Measurements from ENCODE around the gene ULK4. TPM values are rescaled to one million over a fixed set of nuclear protein-coding genes. Genes with fewer than 3 reads are reported as not detected.

Gene ULK4
- total and polyA plus RNA-seq, 2 of the 4 experiments (the other 2 are of a cell fraction) = 2.7 to 5.0 TPM

GRCh38 chr3:41207355-41207754 lies 754.5 kb downstream of the ULK4 start:
- peaks cover 2% of the 10 kb centered on the region; the same call in 1 of the 2 replicates for H3K9me1 ChIP-seq (ENCODE audit: insufficient read depth, low read length)
- no peak overlapping the region for H2AK9ac ChIP-seq (replicated peaks; ENCODE audit: low read depth, low read length, poor library complexity)
- POLR2A ChIA-PET (ENCODE audit: unreplicated experiment) = interaction anchor here (1.3 kb wide), 1 partner anchor 8 kb away, joined by 7 read pairs; the partner anchor contains the start of gene CTNNB1
- no peak overlapping the region for H2AK5ac ChIP-seq (ENCODE audit: low read depth, low read length)
- H3K9ac ChIP-seq (ENCODE audit: low read depth, low read length) = no peak overlapping the region
- peaks cover 0 to 48% of the 10 kb centered on the region in 2 experiments; a peak in 2 of 4 replicates for H3K79me1 ChIP-seq (ENCODE audit: low read depth in 1 of 2, low read length in 2 of 2)
- ATAC-seq (ENCODE audit: low read depth) (no peak), DNase-seq (no peak)
- dilution Hi-C loops (cut with HindIII; ENCODE audit: low sequenced_read_pairs, unreplicated experiment) (no loop called here), intact Hi-C loops (cut with micrococcal nuclease) (no loop called here), in situ Hi-C loops (cut with MboI; ENCODE audit: low sequenced_read_pairs) (loop anchor here (25.0 kb wide), 1 partner anchor 480 kb away; no protein-coding TSS in a partner anchor)
- WGBS, 2 experiments (ENCODE audit: extremely low coverage in 2 of 2, insufficient read length in 1 of 2) = 83% methylated on average over 1 of the region's 1 CpG; no CpG with 5 or more reads in 1 of the 2 experiments
- H3K18ac ChIP-seq (ENCODE audit: low read depth, low read length) = no peak overlapping the region
- H4K5ac ChIP-seq (ENCODE audit: low read depth, low read length) = no peak overlapping the region
- CTCF ChIA-PET = interaction anchor here (1.1 kb wide), 1 partner anchor 17 kb away, joined by 4 read pairs; no protein-coding TSS in a partner anchor
- no peak overlapping the region for H4K8ac ChIP-seq (ENCODE audit: low read depth in 2 of 2, low read length in 2 of 2)
- no TSS peak for BruUV-seq (replicated peaks)
- peaks cover 96% of the 10 kb centered on the region for H4K20me1 ChIP-seq (ENCODE audit: insufficient read depth, low read length)
- no peak overlapping the region for H3K4me3 ChIP-seq (ENCODE audit: insufficient read depth, low read depth, low read length)
- H2BK20ac ChIP-seq (ENCODE audit: low read depth, low read length) = no peak overlapping the region
- H3K4me2 ChIP-seq (ENCODE audit: low read depth, low read length) = no peak overlapping the region
- TF ChIP-seq, protein P1, sequence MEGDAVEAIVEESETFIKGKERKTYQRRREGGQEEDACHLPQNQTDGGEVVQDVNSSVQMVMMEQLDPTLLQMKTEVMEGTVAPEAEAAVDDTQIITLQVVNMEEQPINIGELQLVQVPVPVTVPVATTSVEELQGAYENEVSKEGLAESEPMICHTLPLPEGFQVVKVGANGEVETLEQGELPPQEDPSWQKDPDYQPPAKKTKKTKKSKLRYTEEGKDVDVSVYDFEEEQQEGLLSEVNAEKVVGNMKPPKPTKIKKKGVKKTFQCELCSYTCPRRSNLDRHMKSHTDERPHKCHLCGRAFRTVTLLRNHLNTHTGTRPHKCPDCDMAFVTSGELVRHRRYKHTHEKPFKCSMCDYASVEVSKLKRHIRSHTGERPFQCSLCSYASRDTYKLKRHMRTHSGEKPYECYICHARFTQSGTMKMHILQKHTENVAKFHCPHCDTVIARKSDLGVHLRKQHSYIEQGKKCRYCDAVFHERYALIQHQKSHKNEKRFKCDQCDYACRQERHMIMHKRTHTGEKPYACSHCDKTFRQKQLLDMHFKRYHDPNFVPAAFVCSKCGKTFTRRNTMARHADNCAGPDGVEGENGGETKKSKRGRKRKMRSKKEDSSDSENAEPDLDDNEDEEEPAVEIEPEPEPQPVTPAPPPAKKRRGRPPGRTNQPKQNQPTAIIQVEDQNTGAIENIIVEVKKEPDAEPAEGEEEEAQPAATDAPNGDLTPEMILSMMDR (conservative IDR thresholded peaks at IDR 0.05; ENCODE audit: low read depth, low read length) = no peak
- TF ChIP-seq MAZ (IDR thresholded peaks at IDR 0.05; ENCODE audit: borderline replicate concordance, low read depth, low read length) (no peak), RCOR1 (IDR thresholded peaks at IDR 0.05; ENCODE audit: insufficient replicate concordance, low read length) (no peak), NFE2L2 (IDR thresholded peaks at IDR 0.05; ENCODE audit: low read depth, low read length) (no peak), CHD1 (IDR thresholded peaks at IDR 0.05; ENCODE audit: low read depth, low read length) (no peak), RAD21 (IDR thresholded peaks at IDR 0.05; ENCODE audit: low read length) (no peak), POLR2A (IDR thresholded peaks at IDR 0.05; ENCODE audit: low read depth, low read length) (no peak), ELK1 (IDR thresholded peaks at IDR 0.05; ENCODE audit: borderline replicate concordance, low read depth, low read length) (no peak)
- TF ChIP-seq, protein P2, sequence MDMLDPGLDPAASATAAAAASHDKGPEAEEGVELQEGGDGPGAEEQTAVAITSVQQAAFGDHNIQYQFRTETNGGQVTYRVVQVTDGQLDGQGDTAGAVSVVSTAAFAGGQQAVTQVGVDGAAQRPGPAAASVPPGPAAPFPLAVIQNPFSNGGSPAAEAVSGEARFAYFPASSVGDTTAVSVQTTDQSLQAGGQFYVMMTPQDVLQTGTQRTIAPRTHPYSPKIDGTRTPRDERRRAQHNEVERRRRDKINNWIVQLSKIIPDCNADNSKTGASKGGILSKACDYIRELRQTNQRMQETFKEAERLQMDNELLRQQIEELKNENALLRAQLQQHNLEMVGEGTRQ (IDR thresholded peaks at IDR 0.05; ENCODE audit: low read depth, low read length) = no peak
- H3K4ac ChIP-seq (ENCODE audit: low read depth, low read length) = no peak overlapping the region
- H2BK120ac ChIP-seq (ENCODE audit: low read depth, low read length) = no peak overlapping the region
- no peak overlapping the region for H3K14ac ChIP-seq (replicated peaks; ENCODE audit: low read depth, low read length)
- no peaks in the 10 kb centered on the region for H3K9me3 ChIP-seq (ENCODE audit: control insufficient read depth, insufficient read depth, low read length)
- H3K23ac ChIP-seq (ENCODE audit: low read depth, low read length) = no peak overlapping the region
- no peak overlapping the region for H2BK5ac ChIP-seq (ENCODE audit: low read depth, low read length, poor library complexity, severe bottlenecking)
- H3K4me1 ChIP-seq (ENCODE audit: control insufficient read depth, insufficient read depth, low read length) = peaks cover 8% of the 10 kb centered on the region
- no peaks in the 10 kb centered on the region for H3K27me3 ChIP-seq (ENCODE audit: control insufficient read depth, insufficient read depth, low read length)
- no peak overlapping the region for H3K56ac ChIP-seq (ENCODE audit: extremely low read depth, insufficient read depth, low read length)
- no peak overlapping the region for H2AFZ ChIP-seq (replicated peaks; ENCODE audit: low read length, poor library complexity)
- no peaks in the 10 kb centered on the region for H3K36me3 ChIP-seq (ENCODE audit: control insufficient read depth, insufficient read depth, low read length)
- no peak overlapping the region for H2BK15ac ChIP-seq (ENCODE audit: low read depth, low read length)
- no peak overlapping the region for H3K27ac ChIP-seq (ENCODE audit: insufficient read depth, low read length)
- no peak overlapping the region for H4K91ac ChIP-seq (ENCODE audit: insufficient read depth, low read depth, low read length)
